GM21390 (cell line): Measurements from ENCODE around the gene GYPC.

Experiments
- ATAC-seq: cut with Tn5 transposase; IDR thresholded peaks from one replicate; pipeline ENCODE4 v1.9.1; 2021; ENCODE audit not compliant: unreplicated experiment

GYPC gene

GRCh38 chr2:126729896-126730295 lies 73.9 kb downstream of the GYPC start:
- no peak for ATAC-seq

- no peak for ATAC-seq
Measured at GRCh38 chr2:126730655-126731054, 74.7 kb downstream of the GYPC start.

GRCh38 chr2:126731353-126731752 lies 75.4 kb downstream of the GYPC start:
- ATAC-seq, result no peak

- no peak for ATAC-seq
Measured at GRCh38 chr2:126732682-126733245, 76.8 kb downstream of the GYPC start.

- no peak for ATAC-seq
Measured at GRCh38 chr2:126733795-126734194, 77.8 kb downstream of the GYPC start.

GRCh38 chr2:126736133-126736874 lies 80.3 kb downstream of the GYPC start:
- no peak for ATAC-seq

- ATAC-seq, result no peak
Measured at GRCh38 chr2:126739141-126739540, 83.2 kb downstream of the GYPC start.

GRCh38 chr2:126744640-126745039 lies 88.7 kb downstream of the GYPC start:
- ATAC-seq, result no peak
